GM13977 (cell line): ENCODE results near the gene KCNC1.
A peak's percentile ranks its signal among the peaks of the same experiment; 100 is the strongest.

ENCODE experiments used
- DNase-seq: peaks from one replicate; pipeline ENCODE4 v3.0.0; 2012; ENCODE audit warnings: low spot score
- in situ Hi-C: fragments of 300-500 bp; cut with MboI; formaldehyde crosslinking; loops from one replicate; pipeline ENCODE4 v1.12.0; 2022; ENCODE audit warnings: low sequenced_read_pairs, low pct_unique_long_range_greater_than_20kb, mixed read lengths, inconsistent platforms; ENCODE audit not compliant: unreplicated experiment
- TF ChIP-seq, protein P1 (sequence below): IDR thresholded peaks from 2 replicates; pipeline ENCODE4 v1.5.1; 2012; ENCODE audit warnings: mild to moderate bottlenecking, control low read depth; ENCODE audit not compliant: insufficient read depth; ENCODE audit errors: extremely low read depth, missing control alignments

Gene KCNC1

DNA sequence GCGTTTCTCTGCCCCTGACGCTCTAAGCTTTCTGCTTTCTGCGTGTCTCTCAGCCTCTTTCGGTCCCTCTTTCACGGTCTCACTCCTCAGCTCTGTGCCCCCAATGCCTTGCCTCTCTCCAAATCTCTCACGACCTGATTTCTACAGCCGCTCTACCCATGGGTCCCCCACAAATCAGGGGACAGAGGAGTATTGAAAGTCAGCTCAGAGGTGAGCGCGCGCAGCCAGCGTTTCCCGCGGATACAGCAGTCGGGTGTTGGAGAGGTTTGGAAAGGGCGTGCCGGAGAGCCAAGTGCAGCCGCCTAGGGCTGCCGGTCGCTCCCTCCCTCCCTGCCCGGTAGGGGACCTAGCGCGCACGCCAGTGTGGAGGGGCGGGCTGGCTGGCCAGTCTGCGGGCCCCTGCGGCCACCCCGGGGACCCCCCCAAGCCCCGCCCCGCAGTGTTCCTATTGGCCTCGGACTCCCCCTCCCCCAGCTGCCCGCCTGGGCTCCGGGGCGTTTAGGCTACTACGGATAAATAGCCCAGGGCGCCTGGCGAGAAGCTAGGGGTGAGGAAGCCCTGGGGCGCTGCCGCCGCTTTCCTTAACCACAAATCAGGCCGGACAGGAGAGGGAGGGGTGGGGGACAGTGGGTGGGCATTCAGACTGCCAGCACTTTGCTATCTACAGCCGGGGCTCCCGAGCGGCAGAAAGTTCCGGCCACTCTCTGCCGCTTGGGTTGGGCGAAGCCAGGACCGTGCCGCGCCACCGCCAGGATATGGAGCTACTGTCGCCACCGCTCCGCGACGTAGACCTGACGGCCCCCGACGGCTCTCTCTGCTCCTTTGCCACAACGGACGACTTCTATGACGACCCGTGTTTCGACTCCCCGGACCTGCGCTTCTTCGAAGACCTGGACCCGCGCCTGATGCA lies 15.3 kb upstream of the KCNC1 start, which contains the start of gene MYOD1:
MYOD1 (plus strand) TSS at position 544 of the 910 bp plus-strand sequence; CDS start at position 756, 212 bp downstream.
- in situ Hi-C loops: no loop called here
- DNase-seq: no peak
- TF ChIP-seq, protein P1, sequence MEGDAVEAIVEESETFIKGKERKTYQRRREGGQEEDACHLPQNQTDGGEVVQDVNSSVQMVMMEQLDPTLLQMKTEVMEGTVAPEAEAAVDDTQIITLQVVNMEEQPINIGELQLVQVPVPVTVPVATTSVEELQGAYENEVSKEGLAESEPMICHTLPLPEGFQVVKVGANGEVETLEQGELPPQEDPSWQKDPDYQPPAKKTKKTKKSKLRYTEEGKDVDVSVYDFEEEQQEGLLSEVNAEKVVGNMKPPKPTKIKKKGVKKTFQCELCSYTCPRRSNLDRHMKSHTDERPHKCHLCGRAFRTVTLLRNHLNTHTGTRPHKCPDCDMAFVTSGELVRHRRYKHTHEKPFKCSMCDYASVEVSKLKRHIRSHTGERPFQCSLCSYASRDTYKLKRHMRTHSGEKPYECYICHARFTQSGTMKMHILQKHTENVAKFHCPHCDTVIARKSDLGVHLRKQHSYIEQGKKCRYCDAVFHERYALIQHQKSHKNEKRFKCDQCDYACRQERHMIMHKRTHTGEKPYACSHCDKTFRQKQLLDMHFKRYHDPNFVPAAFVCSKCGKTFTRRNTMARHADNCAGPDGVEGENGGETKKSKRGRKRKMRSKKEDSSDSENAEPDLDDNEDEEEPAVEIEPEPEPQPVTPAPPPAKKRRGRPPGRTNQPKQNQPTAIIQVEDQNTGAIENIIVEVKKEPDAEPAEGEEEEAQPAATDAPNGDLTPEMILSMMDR: no peak

DNA sequence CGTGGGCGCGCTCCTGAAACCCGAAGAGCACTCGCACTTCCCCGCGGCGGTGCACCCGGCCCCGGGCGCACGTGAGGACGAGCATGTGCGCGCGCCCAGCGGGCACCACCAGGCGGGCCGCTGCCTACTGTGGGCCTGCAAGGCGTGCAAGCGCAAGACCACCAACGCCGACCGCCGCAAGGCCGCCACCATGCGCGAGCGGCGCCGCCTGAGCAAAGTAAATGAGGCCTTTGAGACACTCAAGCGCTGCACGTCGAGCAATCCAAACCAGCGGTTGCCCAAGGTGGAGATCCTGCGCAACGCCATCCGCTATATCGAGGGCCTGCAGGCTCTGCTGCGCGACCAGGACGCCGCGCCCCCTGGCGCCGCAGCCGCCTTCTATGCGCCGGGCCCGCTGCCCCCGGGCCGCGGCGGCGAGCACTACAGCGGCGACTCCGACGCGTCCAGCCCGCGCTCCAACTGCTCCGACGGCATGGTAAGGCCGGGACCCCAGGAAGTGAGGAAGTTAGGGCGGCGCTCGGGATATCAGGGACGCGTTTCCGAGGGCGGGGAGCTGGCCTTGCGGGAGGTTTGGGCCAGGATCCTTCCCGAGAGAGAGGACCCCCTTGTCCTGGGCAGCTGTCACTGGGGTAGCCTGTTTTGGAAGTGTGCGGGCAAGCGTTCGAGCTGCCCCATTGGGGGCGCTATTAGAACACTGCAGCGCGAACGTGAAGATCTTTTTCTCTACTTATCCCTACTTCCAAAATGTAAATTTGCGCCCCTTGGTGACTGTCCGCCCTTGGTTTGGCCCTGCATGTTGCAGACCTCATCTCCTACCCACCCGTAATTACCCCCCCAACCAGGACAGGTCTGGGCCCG lies 14.4 kb upstream of the KCNC1 start:
- peak; percentile 52 for DNase-seq
- in situ Hi-C loops: loop anchor here (10.0 kb wide), 1 partner anchor 255 kb away; no protein-coding TSS in a partner anchor
- TF ChIP-seq, protein P1: peak; percentile 7

DNA sequence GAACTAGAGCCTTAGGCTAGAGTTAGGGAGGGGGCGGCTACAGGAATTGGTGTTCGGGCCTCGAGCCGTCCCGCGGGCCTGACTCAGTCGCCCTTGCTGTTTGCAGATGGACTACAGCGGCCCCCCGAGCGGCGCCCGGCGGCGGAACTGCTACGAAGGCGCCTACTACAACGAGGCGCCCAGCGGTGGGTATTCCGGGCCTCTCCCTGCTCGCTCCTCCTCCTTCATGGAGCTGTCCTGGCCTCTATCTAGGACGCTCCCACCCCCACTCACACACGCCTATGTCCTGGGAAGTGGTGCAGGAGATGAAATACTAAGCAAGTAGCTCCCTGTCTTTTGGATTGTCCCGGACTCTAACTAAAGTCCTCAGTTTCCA lies 13.8 kb upstream of the KCNC1 start:
- no peak for DNase-seq
- in situ Hi-C loops: loop anchor here (10.0 kb wide), 1 partner anchor 254 kb away; no protein-coding TSS in a partner anchor
- TF ChIP-seq, protein P1: no peak

DNA sequence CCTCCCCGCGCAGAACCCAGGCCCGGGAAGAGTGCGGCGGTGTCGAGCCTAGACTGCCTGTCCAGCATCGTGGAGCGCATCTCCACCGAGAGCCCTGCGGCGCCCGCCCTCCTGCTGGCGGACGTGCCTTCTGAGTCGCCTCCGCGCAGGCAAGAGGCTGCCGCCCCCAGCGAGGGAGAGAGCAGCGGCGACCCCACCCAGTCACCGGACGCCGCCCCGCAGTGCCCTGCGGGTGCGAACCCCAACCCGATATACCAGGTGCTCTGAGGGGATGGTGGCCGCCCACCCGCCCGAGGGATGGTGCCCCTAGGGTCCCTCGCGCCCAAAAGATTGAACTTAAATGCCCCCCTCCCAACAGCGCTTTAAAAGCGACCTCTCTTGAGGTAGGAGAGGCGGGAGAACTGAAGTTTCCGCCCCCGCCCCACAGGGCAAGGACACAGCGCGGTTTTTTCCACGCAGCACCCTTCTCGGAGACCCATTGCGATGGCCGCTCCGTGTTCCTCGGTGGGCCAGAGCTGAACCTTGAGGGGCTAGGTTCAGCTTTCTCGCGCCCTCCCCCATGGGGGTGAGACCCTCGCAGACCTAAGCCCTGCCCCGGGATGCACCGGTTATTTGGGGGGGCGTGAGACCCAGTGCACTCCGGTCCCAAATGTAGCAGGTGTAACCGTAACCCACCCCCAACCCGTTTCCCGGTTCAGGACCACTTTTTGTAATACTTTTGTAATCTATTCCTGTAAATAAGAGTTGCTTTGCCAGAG lies 13.2 kb upstream of the KCNC1 start:
- DNase-seq: no peak
- TF ChIP-seq, protein P1: no peak
- in situ Hi-C loops: loop anchor here (10.0 kb wide), 1 partner anchor 253 kb away; no protein-coding TSS in a partner anchor

DNA sequence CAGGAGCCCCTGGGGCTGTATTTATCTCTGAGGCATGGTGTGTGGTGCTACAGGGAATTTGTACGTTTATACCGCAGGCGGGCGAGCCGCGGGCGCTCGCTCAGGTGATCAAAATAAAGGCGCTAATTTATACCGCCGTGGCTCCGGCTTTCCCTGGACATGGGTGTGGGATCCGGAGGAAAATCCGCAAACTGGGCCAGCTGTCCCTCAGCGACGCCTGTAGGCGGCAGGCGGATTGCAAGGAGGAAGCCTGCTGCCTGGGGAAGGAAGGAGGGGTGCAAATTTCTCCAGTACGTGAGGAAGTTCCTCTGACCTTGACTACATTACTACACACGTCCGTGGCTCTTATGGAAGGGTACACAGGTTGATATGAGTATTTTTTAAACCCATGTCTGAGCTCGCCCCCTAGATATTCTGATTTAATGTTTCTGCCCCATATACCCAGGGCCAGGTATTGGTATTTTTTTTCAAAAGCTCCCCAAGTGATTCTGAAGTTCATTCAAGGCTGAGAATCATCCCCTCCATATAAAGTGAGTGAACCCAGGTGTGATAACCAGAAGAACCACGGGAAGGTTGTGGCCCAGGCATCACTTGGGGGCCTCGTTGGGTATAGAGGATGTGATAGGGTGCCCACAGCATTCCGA lies 12.5 kb upstream of the KCNC1 start:
- in situ Hi-C loops: loop anchor here (10.0 kb wide), 1 partner anchor 253 kb away; no protein-coding TSS in a partner anchor
- DNase-seq: no peak

More for the DNA sequence above, 12.5 kb upstream of the KCNC1 start:
- TF ChIP-seq, protein P1: peak; percentile 1
